Esophagus squamous epithelium (tissue), 4 donors: ENCODE results near the gene C19orf85.

Experiments used
- CTCF ChIP-seq, 6 experiments: fragments of 450-650 bp in 4 of 6; fragments of 200-600 bp in 2 of 6; sonication (generic) in 2 of 6; IDR thresholded peaks; one replicate each; pipeline ENCODE4 v1.5.1; 2016 to 2019; ENCODE audit warnings: antibody characterized with exemption in 6 of 6, mild to moderate bottlenecking in 4 of 6, moderate library complexity in 4 of 6
- POLR2A ChIP-seq, 4 donors: fragments of 450-650 bp; IDR thresholded peaks; one replicate each; pipeline ENCODE4 v1.6.1; 2017; ENCODE audit warnings: antibody characterized with exemption in 4 of 4, mild to moderate bottlenecking in 4 of 4, moderate library complexity in 3 of 4

DNA sequence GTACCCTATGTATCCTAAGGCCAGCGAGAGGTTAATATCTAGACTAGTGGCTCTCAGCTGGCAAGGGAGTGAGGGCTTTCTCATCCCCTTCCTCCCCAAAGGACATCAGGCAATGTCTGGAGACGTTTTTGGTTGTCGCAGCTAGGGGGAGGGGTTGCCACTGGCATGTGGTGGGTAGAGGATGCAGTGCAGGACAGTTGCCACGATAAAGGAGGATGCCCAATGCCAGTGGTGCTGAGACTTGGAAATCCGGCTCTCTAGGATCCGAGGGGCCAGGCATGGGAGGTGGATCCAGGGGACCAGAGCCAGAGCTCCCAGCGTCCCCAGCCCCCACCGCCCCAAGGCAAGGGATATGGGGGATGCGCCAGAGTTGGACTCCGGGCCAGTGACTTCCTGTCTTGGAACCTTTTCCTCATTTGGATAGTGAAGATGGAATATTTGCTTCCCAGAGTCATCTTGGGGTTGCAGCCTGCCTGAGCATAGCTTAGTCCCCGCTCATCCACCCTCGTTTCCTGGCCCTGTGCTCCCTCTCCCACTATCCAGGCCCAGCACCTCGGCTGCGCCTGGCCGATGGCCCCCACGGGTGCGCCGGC lies 28.6 kb upstream of the C19orf85 start:
- no peak for TF ChIP-seq CTCF (IDR thresholded peaks at IDR 0.05)
- TF ChIP-seq POLR2A (IDR thresholded peaks at IDR 0.05), result no peak
